ENCODE measurements around the gene GPSM1.

The GPSM1 gene, protein sequence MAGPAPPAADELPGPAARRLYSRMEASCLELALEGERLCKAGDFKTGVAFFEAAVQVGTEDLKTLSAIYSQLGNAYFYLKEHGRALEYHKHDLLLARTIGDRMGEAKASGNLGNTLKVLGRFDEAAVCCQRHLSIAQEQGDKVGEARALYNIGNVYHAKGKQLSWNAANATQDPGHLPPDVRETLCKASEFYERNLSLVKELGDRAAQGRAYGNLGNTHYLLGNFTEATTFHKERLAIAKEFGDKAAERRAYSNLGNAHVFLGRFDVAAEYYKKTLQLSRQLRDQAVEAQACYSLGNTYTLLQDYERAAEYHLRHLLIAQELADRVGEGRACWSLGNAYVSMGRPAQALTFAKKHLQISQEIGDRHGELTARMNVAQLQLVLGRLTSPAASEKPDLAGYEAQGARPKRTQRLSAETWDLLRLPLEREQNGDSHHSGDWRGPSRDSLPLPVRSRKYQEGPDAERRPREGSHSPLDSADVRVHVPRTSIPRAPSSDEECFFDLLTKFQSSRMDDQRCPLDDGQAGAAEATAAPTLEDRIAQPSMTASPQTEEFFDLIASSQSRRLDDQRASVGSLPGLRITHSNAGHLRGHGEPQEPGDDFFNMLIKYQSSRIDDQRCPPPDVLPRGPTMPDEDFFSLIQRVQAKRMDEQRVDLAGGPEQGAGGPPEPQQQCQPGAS

DNA sequence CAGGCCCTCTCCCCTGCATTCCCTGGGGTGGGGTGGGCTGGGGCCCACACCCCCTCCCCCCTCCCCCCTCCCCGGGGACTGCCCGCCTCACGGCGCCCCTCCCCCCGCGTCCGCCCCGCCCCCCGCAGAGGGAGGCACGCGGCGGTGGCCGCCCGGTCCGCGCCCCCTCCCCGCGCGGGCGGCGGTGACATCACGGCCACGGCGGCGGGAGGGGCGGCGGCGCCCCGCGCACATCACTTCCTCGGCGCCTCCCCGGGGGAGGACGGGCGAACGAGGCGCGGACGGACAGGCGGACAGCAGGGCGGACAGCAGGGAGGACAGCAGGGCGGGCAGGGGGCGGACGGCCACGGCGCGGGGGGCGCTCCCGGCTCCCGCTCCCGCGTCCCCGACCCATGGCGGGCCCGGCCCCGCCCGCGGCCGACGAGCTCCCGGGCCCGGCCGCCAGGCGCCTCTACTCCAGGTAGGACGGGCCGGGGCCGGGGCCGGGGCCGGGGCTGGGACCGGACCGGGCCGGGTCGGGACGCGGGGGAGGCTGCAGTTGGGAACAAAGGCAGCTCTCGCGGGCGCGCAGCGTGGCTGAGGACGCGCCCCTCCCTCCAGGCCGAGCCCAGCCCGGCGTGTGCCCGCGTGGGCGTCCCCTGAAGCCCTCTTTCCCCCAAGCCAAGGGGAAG, at the start of gene GPSM1:
GPSM1 (plus strand) TSS at position 236 of the 671 bp plus-strand sequence; CDS start at position 393, 157 bp downstream.
- DNase-seq: peak; percentile 11

- no peak for DNase-seq
These were observed 49.6 kb upstream of the GPSM1 start for GRCh38 chr9:136277746-136278145.

DNA sequence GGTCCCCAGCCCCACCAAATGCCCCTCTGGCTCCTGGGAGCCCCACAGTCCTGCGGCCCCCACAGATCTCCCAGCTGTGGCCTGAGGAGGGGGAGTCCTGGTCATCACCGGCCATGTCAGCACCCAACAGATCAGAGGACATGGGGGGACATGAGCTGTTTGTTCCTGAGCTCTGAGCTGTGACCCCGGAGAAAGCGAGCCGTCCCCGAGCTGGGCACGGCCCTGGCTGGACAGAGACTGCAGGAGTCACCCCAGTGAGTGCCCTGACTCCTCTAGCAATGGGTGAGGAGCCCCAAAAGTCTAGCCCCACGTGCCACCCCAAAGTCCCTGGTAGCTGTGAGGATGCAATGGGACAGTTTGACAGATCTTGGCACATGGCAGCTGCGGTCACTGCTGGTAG, 49.1 kb upstream of the GPSM1 start:
- no peak for DNase-seq

DNA sequence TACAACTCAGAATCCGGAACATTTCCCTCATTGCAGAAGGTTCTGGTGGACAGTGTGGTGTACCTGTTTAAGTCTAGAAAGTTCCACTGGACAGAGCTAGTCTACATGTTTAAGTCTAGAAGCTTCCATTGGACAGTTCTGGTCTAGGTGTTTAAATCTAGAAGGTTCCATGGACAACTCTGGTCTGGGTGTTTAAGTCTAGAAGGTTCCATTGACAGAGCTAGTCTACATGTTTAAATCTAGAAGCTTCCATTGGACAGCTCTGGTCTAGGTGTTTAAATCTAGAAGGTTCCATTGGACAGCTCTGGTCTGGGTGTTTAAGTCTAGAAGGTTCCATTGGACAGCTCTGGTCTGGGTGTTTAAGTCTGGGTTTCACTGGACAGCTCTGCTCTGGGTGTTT, 48.4 kb upstream of the GPSM1 start:
- DNase-seq: no peak

DNA sequence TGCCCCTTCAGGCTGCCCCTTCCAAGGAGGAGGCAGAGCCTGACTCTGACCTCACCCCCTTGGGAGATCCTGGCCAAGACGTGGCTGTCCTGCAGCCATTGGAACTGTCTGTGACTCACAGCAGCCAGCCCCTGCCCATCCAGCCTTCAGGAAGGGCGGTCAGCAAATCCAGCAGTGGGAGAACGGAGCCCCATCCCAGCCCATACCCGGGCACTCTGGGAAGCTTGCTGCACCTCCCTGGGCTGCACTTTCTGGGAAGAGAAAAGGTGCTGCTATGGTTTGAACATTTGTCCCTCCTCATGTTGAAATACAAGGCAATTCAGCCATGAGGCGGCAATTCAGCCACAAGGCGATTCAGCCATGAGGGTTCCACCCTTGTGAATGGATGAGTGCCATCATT, 47.9 kb upstream of the GPSM1 start:
- no peak for DNase-seq

- DNase-seq: no peak
These were observed 46.6 kb upstream of the GPSM1 start for GRCh38 chr9:136280535-136281315.

DNA sequence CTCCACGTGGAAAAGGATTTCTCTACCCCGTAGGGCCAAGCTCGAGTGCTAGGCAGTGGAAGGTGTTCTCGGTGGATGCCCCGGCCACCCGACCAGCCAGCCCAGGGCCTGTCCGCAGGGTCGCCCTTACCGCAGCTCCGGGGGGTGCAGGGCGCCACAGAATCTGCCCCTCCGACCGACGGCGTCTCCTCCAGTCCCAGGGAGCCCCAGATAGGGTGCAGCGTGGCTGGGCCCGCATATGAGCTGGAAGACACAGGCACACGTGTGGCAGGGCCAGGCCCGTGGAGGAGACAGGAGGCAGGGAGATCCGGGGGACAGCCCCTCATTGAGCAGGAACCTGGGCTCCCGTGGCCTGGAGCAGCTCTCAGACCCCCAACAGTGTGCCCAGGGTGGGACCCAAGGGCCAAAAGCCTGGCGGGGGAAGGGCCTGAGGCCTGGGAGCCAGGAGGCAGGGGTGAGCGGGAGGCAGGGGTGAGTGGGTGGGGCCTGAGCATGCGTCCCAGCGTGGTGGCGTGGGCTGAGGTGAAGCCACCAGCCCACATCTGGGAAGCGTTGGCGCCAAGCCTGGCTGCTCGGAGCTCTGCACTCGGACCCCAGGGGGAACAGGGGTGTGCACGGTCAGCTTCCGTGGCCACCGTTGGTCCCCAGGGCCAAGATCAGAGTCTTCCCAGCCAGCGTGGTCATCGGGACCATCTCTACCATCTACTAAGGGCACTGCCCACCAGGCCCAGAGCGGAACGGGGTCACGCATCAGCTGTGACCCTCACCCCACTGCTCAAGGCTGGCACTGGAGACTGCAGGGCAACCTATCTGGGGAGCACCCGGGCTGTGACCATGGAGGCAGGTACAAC, 45.7 kb upstream of the GPSM1 start:
- DNase-seq: no peak

GRCh38 chr9:136282272-136282861, 45.0 kb upstream of the GPSM1 start:
- DNase-seq: no peak

- peak; percentile 58 for DNase-seq
These were observed 43.8 kb upstream of the GPSM1 start for GRCh38 chr9:136283291-136284235.

- DNase-seq: no peak
These were observed 43.0 kb upstream of the GPSM1 start for GRCh38 chr9:136284311-136284710.

- no peak for DNase-seq
These were observed 42.4 kb upstream of the GPSM1 start for GRCh38 chr9:136284951-136285350.

DNA sequence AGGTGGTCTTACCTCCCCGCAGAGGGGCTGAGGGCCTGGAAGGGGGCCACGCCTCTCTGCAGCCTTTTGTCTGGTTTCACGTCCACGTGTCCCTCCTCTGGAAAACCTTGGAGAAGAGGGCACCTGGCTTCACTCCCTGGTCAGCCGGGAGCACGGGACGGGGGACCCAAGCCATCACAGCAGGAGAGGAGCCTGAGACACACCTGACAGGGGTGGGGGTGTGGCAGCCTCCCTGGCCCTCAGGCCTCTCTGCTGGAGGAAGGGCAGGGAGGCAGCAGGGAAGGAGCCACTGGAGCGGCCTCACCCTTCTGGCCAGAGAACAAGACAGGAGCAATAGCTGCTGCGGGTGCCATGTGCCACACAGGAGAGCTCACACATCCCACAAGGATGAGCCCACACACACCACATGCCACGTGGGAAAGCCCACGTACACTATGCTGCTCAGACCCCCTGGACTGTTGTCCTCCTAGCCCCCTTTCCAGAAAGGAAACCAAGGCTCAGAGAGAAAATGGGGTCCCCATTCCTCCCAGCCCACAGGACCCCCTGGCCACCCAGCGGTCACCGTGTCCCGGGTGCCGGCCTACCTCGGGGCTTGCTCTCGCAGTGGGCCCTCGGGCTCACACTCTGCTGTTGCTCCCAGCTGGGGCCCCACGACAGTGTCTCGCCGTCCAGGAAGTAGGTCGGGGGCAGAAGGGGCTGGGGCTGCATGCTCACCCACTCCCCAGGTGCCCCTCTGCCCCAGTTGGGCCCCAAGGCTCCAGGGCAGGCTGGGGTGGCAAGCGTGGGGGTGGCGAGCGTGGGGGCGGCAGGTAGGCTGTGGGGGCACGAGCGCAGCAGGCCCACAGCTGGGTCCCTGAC, 41.6 kb upstream of the GPSM1 start:
- no peak for DNase-seq

DNA sequence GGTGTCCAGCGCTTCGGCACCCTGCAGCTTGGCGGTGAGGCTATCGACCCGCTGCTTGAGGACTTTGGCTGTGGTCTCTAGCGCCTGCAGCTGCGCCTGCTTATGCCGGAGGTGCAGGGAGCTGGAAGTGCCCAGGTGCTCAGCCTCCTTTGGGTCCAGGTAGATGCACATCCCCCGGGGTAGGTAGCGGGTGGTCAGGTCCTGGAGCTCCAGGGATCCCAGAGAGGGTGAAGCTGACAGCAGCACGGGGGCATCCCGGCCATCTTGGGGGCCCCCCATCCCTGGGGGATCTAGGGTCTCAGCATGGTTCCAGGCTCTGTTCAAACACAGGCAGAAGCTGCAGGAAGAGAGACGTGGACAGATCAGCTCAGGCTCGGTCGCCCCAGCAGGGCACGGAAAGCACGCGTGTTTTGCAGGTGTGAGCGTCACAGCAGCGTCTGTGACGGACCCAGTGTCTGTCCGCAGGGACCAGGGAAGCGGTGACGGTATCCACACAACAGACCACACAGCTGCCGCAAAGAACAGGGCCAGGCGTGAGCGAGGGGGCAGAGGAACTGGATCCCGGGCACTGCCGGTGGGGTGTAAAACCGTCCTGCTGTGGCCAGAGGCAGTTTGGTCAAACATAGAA, 40.9 kb upstream of the GPSM1 start:
- no peak for DNase-seq

DNA sequence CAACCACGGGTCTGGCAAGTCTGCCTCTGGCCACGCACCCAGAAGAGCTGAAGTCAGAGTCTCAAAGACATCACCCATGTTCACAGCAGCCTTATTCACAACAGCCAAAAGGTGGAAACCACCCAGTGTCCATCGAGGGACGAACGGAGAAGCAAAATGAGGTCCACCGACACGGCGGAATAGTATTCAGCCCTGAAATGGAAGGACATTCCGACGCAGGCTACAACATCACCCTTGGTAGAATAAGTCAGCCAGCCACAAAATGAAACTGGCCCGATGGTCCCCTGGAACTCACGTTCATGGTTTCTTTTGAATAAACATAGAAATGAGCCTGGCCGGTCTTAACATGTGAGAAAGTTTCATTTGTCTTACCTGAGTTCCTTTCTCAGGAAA, 40.4 kb upstream of the GPSM1 start:
- DNase-seq: no peak

DNA sequence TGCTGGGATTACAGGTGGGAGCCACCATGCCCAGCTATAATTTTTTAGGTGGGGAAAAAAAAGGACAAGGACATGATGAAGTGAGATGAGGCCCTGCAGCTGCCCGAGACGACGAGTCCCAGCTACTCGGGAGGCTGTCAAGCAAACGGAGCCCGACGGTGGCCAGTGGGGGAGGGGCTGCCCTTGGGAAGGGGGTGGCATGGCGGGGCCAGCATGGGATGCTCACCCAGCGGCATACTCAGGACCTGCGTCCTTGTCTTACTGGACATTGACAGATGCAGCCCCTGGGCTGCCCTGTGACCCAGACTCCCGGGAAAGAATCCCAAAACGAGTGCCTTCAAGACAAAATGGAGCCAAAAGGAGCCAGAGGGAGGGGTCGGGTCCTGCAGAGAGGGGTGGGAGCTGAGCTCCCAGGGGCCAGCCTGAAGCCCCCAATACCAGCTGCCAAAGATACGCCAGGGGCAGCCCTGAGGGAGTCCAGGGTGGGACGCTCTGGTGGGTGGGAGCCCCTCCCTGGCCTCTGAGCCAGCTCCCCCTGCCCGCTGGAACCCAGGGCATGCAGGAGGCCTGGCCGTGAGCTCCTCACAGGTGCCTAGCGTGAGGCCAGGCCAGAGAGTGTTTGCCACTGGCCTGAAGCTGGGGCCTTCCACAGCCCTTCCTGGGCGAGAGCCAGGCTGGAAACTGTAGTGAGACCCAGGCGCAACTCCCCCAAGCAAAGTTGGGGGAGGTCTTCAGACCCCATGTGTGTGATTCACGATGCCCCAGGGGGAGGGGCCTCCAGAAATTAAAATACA, 39.2 kb upstream of the GPSM1 start:
- DNase-seq: no peak

- no peak for DNase-seq
These were observed 37.5 kb upstream of the GPSM1 start for GRCh38 chr9:136289651-136290507.

DNA sequence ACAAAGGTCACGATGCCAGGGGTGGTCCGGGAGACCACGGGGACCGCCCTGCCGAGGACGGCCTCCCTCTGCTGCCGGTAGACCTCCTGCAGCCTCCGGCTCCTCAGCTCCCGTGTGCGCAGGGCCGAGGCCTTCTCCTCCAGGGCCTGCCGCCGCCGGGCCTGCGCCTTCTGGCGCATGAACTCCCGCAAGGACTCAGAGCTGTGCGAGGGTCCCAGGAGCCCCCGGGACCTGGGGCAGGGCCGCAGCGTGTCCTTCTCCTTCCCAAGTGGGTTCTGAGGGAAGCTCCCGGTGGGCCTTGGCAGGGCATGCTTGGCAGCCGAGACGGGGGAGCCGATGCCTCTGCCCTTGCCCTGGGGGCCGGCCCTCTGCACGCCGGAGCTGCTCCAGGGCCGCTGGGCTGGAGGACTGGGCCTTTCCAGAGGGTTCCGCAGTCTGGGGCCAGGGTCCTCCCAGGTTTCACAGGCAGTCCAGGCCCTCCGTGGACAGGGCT, 36.8 kb upstream of the GPSM1 start:
- no peak for DNase-seq

Data from CD4-positive, alpha-beta T cell treated with Interleukin-4 for 4 hours (primary cell).